Measurements from ENCODE around the gene SLC30A5.

GRCh38 chr5:69131304-69131703 is 37.5 kb downstream of the SLC30A5 start:
- TF ChIP-seq CTCF (conservative IDR thresholded peaks at IDR 0.05; ENCODE audit: low read depth, low read length) (no peak), EZH2 (IDR thresholded peaks at IDR 0.05; ENCODE audit: borderline replicate concordance, low read depth, low read length, poor library complexity, severe bottlenecking) (no peak)

Data from A673 (cell line).